Kidney (tissue), 14 donors: ENCODE results near the gene EFHD1. TPM values are rescaled to one million over a fixed set of nuclear protein-coding genes. Genes with fewer than 3 reads are reported as not detected.
A peak's percentile ranks its signal among the peaks of the same experiment; 100 is the strongest.

Source experiments
- DNase-seq, 5 donors: peaks; one replicate each; pipeline ENCODE4 v3.0.0-alpha.2; 2013 to 2020
- FAIRE-seq: peaks from 2 replicates; lab custom pipeline; 2012; peaks lifted over from hg19 to GRCh38; lab: Jason Lieb, UNC
- H3K27ac ChIP-seq, 2 donors: one replicate each; pipeline ENCODE4 v1.7.0; 2013; ENCODE audit warnings: low read depth in 2 of 2, low read length in 2 of 2, inconsistent platforms in 1 of 2
- H3K27me3 ChIP-seq: one replicate; pipeline ENCODE4 v1.7.1; 2013; ENCODE audit warnings: low read length, inconsistent platforms; ENCODE audit not compliant: control insufficient read depth, insufficient read depth
- H3K36me3 ChIP-seq, 3 donors: one replicate each; pipeline versions ENCODE4 v1.7.0 to v1.7.1; 2013; ENCODE audit warnings: low read length in 3 of 3, control low read depth in 1 of 3, inconsistent platforms in 1 of 3; ENCODE audit not compliant: insufficient read depth in 3 of 3, control insufficient read depth in 2 of 3
- H3K4me1 ChIP-seq, 3 donors: one replicate each; pipeline versions ENCODE4 v1.7.0 to v1.7.1; 2013; ENCODE audit warnings: low read length in 3 of 3, inconsistent platforms in 1 of 3, low read depth in 1 of 3; ENCODE audit not compliant: control insufficient read depth in 2 of 3, insufficient read depth in 2 of 3
- H3K4me3 ChIP-seq, 3 donors: one replicate each; pipeline versions ENCODE4 v1.7.0 to v1.8.1; 2013; ENCODE audit warnings: low read length in 3 of 3, control low read depth in 1 of 3, inconsistent platforms in 1 of 3
- H3K9ac ChIP-seq, 3 donors: one replicate each; pipeline versions ENCODE4 v1.7.0 to v1.7.1; 2013; ENCODE audit warnings: low read length in 3 of 3, control low read depth in 1 of 3, inconsistent platforms in 1 of 3
- H3K9me3 ChIP-seq, 3 donors: one replicate each; pipeline versions ENCODE4 v1.7.0 to v1.7.1; 2013; ENCODE audit warnings: low read length in 3 of 3, control low read depth in 1 of 3, inconsistent platforms in 1 of 3; ENCODE audit not compliant: control insufficient read depth in 2 of 3, insufficient read depth in 1 of 3
- CTCF ChIP-seq: IDR thresholded peaks from 3 replicates; pipeline ENCODE4 v1.5.1; 2012; ENCODE audit warnings: mild to moderate bottlenecking, moderate library complexity, borderline replicate concordance; ENCODE audit not compliant: insufficient read depth; ENCODE audit errors: extremely low read depth
- intact Hi-C: fragments of 100-400 bp; cut with DNase I; formaldehyde crosslinking; loops from one replicate; pipeline ENCODE4 v1.11.1; 2022
- polyA plus RNA-seq: library from polyadenylated mRNA; stranded (reverse); fragments of 350-450 nt; fragmentation: Illumina TruSeq; extraction: RNeasy Lipid Tissue Mini Kit (QIAGEN cat#74804); gene quantifications from one replicate; pipeline ENCODE4 v1.2.3, GENCODE V29; 2014; ENCODE audit warnings: low read depth, low replicate concordance; ENCODE audit not compliant: insufficient read depth
- total RNA-seq: library from RNA; stranded (reverse); fragmentation: NEBNext Ultra II Directional; extraction: Animal tissue kit (Norgen Biotek cat#: 25700); gene quantifications from one replicate; pipeline ENCODE4 v1.2.1, GENCODE V29; 2021
- donor health status: control.
- donor health status: control.
- donor health status: control.
- donor health status: control.
- donor health status: control.
- donor health status: DM: yes; HTN: yes; CAD: no.
- donor health status: Normal renal cell carcinoma (clear cell type).

The EFHD1 gene
- total and polyA plus RNA-seq, 2 donors from 2014 or later = 129 to 280 TPM

GRCh38 chr2:232637866-232638583 is 4.6 kb downstream of the EFHD1 start:
- Histone ChIP-seq H3K4me3 (peak overlapping the region in 1 of 3 donors; percentile 11), H3K9me3 (no peaks in the 10 kb centered on the region), H3K27me3 (no peaks in the 10 kb centered on the region), H3K4me1 (peaks cover 0 to 38% (median 22%) of the 10 kb centered on the region in 3 donors), H3K9ac (peak overlapping the region in 1 of 3 donors; percentile 48), H3K36me3 (peaks cover 0 to 12% (median 5%) of the 10 kb centered on the region in 3 donors), H3K27ac (peak overlapping the region; percentile 51 to 59)
- TF ChIP-seq CTCF = no peak
- no peak for DNase-seq
- no peak for FAIRE-seq
- intact Hi-C loops = no loop called here

- no peak for FAIRE-seq
- intact Hi-C loops = no loop called here
- H3K9me3 ChIP-seq = no peaks in the 10 kb centered on the region
- no peak for DNase-seq
- H3K9ac ChIP-seq = peak overlapping the region in 1 of 3 donors; percentile 55
- H3K36me3 ChIP-seq = peaks cover 0 to 12% (median 5%) of the 10 kb centered on the region in 3 donors
- H3K4me3 ChIP-seq = no peak overlapping the region
- TF ChIP-seq CTCF = no peak
- no peaks in the 10 kb centered on the region for H3K27me3 ChIP-seq
- H3K27ac ChIP-seq = peak overlapping the region in 1 of 2 donors; percentile 8
- peaks cover 0 to 49% (median 31%) of the 10 kb centered on the region in 3 donors for H3K4me1 ChIP-seq
Measured at GRCh38 chr2:232641153-232641848, 7.9 kb downstream of the EFHD1 start.

GRCh38 chr2:232643147-232643425 is 9.7 kb downstream of the EFHD1 start:
- no peak for FAIRE-seq
- Histone ChIP-seq H3K9ac (no peak overlapping the region), H3K27ac (peak overlapping the region in 1 of 2 donors; percentile 49), H3K27me3 (no peaks in the 10 kb centered on the region), H3K36me3 (peaks cover 0 to 12% (median 5%) of the 10 kb centered on the region in 3 donors), H3K9me3 (no peaks in the 10 kb centered on the region), H3K4me3 (no peak overlapping the region), H3K4me1 (peaks cover 0 to 51% (median 38%) of the 10 kb centered on the region in 3 donors)
- no peak for DNase-seq
- intact Hi-C loops = no loop called here
- TF ChIP-seq CTCF = no peak
